ENCODE measurements around the gene RABGEF1.
"Not testable (repeated sequence)": the region's sequence is repeated elsewhere in the genome, so short reads cannot be mapped to it uniquely, and the experiment has no call there.

Gene RABGEF1

GRCh38 chr7:66824041-66824440, 83.5 kb downstream of the RABGEF1 start:
- TF ChIP-seq, protein P1, sequence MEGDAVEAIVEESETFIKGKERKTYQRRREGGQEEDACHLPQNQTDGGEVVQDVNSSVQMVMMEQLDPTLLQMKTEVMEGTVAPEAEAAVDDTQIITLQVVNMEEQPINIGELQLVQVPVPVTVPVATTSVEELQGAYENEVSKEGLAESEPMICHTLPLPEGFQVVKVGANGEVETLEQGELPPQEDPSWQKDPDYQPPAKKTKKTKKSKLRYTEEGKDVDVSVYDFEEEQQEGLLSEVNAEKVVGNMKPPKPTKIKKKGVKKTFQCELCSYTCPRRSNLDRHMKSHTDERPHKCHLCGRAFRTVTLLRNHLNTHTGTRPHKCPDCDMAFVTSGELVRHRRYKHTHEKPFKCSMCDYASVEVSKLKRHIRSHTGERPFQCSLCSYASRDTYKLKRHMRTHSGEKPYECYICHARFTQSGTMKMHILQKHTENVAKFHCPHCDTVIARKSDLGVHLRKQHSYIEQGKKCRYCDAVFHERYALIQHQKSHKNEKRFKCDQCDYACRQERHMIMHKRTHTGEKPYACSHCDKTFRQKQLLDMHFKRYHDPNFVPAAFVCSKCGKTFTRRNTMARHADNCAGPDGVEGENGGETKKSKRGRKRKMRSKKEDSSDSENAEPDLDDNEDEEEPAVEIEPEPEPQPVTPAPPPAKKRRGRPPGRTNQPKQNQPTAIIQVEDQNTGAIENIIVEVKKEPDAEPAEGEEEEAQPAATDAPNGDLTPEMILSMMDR (IDR thresholded peaks at IDR 0.05; ENCODE audit: insufficient read depth, low read length, missing control alignments): no peak
- H3K4me3 ChIP-seq (ENCODE audit: low read depth, low read length): no peak overlapping the region
- no peak for DNase-seq (ENCODE audit: low read depth, low spot score)
- ChIA-PET CTCF (no interaction called here), POLR2A (no interaction called here)

DNA sequence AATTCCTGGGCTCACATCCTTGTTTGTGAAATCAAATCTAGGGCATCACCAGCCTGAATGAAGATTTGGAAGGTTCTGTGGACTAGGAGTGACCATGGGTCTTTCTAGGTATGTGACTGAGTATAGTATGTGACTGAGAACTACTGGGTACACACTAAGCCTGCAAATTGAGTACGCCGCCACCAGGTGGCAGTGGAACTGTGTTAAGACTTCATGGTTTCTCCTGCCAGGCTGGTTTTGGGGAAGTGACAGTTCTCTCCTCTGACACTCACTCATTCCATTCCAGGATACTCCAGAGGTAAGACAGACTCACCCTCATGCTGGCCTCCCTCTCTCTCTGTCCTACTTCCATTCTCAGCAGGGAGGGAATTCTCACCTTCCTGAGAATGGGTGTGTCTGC, 85.0 kb downstream of the RABGEF1 start:
- DNase-seq (ENCODE audit: low read depth, low spot score); H3K4me3 ChIP-seq (ENCODE audit: low read depth, low read length); POLR2A ChIA-PET: not testable (repeated sequence)
- CTCF ChIA-PET: interaction anchor here (1.5 kb wide), 1 partner anchor 12 kb away, joined by 3 read pairs; no protein-coding TSS in a partner anchor

GRCh38 chr7:66826649-66827048, 86.1 kb downstream of the RABGEF1 start:
- ChIA-PET CTCF (interaction anchor here (1.2 kb wide), 1 partner anchor 11 kb away, joined by 4 read pairs; no protein-coding TSS in a partner anchor), POLR2A (interaction anchor here (0.9 kb wide), 1 partner anchor 9 kb away, joined by 3 read pairs; no protein-coding TSS in a partner anchor)
- H3K4me3 ChIP-seq (ENCODE audit: low read depth, low read length): no peak overlapping the region
- no peak for DNase-seq (ENCODE audit: low read depth, low spot score)
- TF ChIP-seq, protein P1 (IDR thresholded peaks at IDR 0.05; ENCODE audit: insufficient read depth, low read length, missing control alignments): no peak

- CTCF ChIA-PET; H3K4me3 ChIP-seq (ENCODE audit: low read depth, low read length); DNase-seq (ENCODE audit: low read depth, low spot score); POLR2A ChIA-PET: not testable (repeated sequence)
Measured at GRCh38 chr7:66830976-66831375, 90.4 kb downstream of the RABGEF1 start.

DNA sequence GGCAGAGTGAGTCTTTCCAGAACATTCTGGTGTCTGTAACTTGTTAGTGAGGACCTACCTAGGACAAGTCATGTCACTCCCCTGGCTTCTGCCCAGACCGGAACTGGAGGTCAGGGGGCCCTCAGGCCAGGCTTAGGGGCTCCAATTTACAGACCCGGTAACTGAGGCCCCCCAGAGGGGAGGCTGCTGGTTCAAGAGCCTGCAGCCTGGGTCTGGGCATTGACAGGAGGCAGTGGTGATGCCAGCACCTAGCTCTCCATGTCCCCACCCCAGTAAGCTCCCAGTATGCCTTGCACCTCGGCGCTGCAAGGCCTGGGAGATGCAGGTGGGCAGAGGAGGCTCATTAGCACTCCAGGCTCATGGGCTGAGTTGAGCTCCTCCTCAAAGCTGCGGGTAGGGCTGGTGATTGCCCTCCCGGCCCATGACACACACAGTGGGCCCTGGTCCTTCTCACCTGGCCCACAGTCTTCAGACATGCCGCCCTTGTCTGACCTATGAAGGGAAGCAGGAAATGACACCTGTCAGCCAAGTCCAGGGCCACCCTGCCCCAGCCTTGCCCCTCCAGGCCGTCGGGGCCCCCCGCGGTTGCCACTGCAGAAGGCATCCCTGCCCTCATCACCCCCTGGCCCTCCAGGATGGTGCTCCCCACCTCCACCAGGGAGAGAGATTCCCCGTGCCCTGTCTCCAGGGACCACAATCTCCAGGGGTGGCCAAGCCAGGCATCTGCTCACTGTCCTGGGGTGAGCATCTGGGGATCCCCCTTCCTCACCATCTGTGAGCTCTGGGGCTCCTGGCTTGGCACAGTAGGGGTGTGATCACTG, 92.2 kb downstream of the RABGEF1 start:
- CTCF ChIA-PET: no interaction called here
- POLR2A ChIA-PET: no interaction called here
- TF ChIP-seq, protein P1 (IDR thresholded peaks at IDR 0.05; ENCODE audit: insufficient read depth, low read length, missing control alignments): no peak
- no peak for DNase-seq (ENCODE audit: low read depth, low spot score)
- no peak overlapping the region for H3K4me3 ChIP-seq (ENCODE audit: low read depth, low read length)

- POLR2A ChIA-PET: no interaction called here
- H3K4me3 ChIP-seq (ENCODE audit: low read depth, low read length): no peak overlapping the region
- no peak for DNase-seq (ENCODE audit: low read depth, low spot score)
Measured at GRCh38 chr7:66837007-66837406, 96.5 kb downstream of the RABGEF1 start.

DNA sequence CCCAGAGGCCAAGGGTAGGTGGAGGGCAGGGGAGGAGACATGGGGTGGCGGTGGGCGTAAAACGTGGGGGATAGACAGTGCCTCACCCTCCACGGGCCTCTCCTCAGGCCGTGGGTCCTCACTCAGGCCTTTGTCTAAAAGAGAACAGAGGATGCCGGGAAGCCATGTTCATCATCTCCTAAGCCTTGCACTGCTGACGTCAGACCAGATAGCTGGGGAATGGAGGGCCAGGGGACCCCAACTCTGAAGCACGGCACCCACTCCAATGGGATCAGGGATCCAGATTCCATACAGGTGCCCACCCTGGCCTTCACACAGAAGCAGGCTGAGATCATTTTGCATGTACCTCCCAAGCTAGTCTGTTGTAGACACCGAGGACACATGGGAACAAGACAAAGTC, 97.1 kb downstream of the RABGEF1 start:
- CTCF ChIA-PET: interaction anchor here (1.2 to 1.5 kb wide), 2 partner anchors 11 to 12 kb away, joined by 3 to 4 read pairs; no protein-coding TSS in a partner anchor
- no peak overlapping the region for H3K4me3 ChIP-seq (ENCODE audit: low read depth, low read length)
- POLR2A ChIA-PET: no interaction called here
- no peak for DNase-seq (ENCODE audit: low read depth, low spot score)
- TF ChIP-seq, protein P1 (IDR thresholded peaks at IDR 0.05; ENCODE audit: insufficient read depth, low read length, missing control alignments): no peak

More at GRCh38 chr7:66837007-66837406, 96.5 kb downstream of the RABGEF1 start:
- TF ChIP-seq, protein P1 (IDR thresholded peaks at IDR 0.05; ENCODE audit: insufficient read depth, low read length, missing control alignments): peak; percentile 8
- CTCF ChIA-PET: interaction anchor here (1.5 kb wide), 1 partner anchor 12 kb away, joined by 3 read pairs; no protein-coding TSS in a partner anchor
